Kidney tubule cell (primary cell): Measurements from ENCODE around the gene CCDC117.
"Not testable (repeated sequence)": the region's sequence is repeated elsewhere in the genome, so short reads cannot be mapped to it uniquely, and the experiment has no call there.

ENCODE experiments used
- DNase-seq: peaks from one replicate; pipeline ENCODE4 v3.0.0-alpha.2; 2018; ENCODE audit warnings: low spot score

CCDC117 gene

DNA sequence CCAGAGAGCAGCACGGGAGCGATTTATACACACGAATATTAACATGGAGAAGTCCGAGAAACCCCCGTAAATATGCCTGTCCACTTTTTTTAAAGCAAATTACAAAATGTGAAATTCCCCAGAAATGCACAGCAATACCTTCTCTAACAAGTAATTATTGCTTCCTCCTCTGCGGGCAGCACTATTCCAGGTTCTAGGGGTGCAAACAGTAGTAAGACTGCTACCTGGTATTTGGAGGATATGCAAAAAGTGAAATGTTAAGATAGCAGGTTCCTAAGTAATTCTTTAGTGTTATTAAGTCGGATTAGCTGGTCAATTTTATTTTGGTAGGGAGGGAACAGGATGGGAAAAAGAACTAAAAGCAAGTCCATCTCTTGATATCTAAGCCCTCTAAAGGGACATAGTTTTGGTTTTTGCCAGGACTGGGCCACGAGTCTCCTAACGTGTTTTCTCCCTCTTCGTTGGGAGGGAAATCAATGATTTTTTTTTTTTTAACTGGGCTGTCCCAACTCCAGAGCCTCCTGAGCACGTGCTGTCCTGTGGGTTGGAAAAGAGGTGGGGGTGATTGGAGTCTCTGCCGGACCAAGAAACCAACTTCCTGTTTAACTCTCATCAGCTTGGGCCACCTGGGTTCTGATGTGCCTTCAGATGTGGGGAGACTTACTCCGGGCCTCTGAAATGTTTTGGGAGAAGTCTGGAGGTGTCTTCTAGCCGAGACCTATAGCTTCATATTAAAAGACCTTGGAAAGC lies 29.5 kb downstream of the CCDC117 start:
- DNase-seq, result peak; percentile 23

DNA sequence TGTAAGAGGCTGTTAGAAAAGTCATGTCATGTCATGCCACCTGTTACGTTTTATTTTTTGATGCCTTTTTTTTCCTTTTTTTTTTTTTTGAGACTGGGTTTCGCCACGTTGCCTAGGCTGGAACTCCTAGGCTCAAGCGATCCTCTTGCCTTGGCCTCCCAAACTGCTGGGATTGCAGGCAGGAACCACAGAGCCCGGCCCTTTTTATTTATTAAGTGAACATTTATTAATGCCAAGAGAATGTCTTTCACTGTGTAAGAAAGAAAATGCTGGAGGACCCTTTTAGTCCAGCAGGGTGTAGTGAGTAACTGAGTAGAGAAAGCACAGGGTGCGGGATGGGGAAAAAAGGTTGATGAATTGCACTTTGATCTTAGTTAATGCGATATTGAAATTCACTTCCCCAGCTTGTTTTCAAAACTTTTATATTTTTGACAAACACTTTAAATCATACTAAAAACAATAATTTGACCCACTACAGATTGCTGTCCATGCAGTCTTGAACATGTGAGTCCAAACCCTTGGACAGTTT lies 30.2 kb downstream of the CCDC117 start:
- no peak for DNase-seq

DNA sequence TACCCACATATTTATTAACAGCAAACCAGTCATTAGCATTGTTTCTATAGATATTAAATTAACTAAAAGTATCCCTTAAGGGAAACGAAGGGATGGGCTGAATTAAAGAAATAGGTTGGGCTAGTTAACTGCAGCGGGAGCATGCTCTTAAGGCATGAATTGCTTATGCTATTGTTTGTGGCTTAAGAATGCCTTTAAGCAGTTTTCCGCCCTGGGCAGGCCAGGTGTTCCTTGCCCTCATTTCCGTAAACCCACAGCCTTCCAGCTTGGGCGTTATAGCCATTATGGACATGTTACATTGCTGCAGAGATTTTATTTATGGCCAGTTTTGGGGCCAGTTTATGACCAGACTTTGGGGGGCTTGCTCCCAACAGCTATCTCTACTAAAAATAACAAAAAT lies 32.9 kb downstream of the CCDC117 start:
- DNase-seq, result not testable (repeated sequence)

DNA sequence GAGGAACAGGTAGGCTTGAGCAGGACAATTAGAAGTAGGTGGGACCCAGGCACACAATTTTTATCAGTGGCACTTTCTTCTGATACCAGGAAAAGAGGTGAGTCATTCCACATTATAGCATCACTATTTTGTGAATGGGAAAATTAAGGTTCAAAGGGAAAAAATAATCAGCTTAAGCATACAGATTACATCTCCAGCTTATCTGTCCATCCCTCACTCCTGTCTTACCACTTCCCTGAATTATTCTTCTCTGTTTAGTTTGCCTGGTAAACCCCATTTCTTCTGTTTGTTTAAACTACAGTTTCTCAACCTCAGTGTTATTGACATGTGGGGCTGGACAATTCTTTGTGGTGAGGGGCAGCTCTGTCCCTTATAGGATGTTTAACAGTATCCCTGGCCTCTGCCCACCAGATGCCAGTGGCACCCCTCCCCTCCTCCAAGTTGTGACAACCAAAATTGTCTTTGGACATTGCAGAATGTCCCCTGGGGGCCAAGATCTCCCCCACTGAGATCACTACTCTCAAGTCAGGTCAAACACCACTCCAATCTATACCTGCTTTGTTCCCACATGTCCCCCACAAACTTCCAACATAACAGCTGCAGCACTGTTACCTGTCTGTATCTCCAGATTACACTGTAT lies 36.3 kb downstream of the CCDC117 start:
- DNase-seq, result no peak

DNA sequence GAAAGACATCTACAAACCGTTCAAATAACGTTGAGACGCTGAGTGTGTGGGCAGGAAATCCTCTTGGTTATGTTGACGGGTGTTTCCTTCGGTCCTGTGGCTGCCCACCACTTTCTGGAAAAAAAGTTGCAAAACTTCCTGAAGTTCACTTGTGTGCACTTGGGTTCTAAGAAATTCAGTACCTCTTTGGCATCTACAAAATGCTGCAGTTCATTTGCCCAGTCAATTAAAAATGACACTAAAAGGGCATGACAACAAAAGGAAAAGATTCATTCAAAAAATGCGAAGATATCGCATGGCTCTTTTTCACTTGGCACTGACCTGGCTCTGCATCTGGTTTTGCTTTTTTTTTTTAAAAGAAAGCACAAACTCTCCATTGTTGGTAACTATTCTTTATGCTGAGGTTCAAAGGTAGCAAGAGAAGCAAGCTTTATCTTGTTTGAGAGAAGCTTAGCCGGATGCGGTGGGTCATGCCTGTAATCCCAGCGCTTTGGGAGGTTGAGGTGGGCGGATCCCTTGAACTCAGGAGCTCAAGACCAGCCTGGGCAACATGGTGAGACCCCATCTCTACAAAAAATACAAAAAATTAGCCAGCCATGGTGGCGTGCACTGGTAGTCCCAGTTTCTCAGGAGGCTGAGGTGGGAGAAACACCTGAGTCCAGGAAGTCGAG lies 38.5 kb downstream of the CCDC117 start:
- no peak for DNase-seq

DNA sequence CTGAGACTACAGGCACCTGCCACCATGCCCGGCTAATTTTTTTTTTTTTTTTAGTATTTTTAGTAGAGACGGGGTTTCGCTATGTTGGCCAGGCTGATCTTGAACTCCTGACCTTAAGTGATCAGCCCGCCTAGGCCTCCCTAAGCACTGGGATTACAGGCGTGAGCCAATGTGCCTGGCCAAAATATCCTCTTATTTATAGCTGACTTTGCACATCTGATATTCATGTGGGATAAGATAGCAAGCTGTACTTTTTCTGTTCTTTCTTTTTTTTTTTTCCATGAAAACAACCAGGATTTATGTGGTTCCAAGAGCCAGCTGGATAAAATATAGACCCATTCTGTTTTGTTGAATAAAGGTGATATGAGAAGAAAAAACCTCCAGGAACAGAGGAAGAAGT lies 40.0 kb downstream of the CCDC117 start:
- DNase-seq, result no peak

DNA sequence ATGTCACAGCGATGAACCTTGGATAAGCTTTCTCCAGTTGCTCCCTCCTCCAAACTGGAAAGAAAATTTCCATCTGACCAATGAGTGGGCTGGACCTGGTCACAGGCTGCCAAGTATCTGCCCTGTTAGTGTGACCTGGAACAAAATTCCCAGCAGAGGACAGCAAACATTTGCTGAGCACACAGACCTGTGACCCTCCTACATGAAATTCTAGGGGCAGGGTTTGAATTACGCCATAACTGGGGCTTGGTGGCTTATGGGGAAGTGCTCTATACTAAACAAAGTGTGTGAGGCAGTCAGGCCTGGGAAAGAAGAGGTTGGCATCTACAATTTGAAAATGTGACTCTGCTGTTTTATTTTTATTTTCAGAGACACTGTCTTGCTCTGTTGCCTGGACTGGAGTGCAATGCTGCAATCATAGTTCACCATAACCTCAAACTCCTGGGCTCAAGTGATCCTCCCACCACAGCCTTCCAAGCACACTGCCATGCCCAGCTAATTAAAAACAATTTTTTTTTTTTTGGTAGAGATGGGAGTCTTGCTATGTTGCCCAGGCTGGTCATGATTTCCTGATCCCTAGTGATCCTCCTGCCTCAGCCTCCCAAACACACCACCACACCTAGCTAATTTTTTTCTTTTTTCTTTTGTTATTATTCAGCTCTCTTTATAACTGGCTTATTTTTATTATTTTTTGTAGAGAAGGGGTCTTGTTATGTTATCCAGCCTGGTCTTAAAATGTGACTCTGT lies 41.5 kb downstream of the CCDC117 start:
- no peak for DNase-seq

DNA sequence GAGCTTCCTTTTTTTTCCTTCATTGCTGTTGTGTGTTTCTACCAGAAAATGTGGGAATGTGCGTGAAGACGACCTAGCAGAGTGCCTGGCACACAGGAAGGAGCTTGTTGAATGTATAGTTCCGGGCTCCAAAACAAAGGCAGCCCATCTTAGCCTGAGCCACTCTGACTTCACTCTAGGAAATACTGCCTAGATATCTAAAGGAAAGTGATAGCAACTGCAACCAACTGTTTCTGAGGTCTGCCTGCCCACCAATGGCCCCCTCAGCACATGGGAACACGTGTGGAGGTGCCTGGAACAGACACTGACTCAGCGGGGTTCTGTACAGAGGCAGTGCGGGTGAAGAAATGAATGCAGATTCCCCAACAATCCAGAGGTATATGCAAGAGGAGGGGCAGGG lies 42.6 kb downstream of the CCDC117 start:
- no peak for DNase-seq

DNA sequence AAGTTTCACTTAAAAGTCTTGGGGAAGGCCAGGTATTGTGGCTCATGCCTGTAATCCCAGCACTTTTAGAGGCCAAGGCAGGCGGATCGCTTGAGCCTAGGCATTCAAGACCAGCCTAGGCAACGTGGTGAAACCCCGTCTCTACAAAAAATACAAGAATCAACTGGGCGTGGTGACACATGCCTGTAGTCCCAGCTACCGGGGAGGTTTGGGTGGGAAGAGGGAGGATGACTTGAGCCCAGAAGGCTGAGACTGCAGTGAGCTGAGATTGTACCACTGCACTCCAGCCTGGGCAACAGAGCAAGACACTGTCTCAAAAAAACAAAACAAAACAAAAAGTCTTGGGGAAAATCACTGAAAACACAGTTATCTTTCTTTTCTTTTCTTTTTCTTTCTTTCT lies 43.2 kb downstream of the CCDC117 start:
- no peak for DNase-seq

DNA sequence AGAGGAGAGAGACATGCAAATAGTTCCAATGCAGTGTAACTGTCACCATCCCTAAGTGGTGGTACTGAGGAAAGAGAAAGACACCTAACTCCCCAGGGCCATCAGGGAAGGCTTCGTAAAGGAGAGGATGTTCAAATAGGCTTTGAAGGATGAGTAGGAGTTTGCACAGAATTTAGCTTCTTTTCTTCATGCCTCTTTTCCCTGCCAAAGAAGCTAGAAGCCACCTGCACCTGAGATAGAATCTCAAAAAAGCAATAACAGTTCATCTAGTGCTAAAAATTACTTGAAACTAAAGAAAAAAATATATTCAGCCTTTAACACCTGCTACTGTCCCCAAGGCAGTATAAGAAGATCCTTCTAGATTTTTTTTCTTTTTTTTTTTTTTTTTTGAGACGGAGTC lies 44.6 kb downstream of the CCDC117 start:
- DNase-seq, result no peak

DNA sequence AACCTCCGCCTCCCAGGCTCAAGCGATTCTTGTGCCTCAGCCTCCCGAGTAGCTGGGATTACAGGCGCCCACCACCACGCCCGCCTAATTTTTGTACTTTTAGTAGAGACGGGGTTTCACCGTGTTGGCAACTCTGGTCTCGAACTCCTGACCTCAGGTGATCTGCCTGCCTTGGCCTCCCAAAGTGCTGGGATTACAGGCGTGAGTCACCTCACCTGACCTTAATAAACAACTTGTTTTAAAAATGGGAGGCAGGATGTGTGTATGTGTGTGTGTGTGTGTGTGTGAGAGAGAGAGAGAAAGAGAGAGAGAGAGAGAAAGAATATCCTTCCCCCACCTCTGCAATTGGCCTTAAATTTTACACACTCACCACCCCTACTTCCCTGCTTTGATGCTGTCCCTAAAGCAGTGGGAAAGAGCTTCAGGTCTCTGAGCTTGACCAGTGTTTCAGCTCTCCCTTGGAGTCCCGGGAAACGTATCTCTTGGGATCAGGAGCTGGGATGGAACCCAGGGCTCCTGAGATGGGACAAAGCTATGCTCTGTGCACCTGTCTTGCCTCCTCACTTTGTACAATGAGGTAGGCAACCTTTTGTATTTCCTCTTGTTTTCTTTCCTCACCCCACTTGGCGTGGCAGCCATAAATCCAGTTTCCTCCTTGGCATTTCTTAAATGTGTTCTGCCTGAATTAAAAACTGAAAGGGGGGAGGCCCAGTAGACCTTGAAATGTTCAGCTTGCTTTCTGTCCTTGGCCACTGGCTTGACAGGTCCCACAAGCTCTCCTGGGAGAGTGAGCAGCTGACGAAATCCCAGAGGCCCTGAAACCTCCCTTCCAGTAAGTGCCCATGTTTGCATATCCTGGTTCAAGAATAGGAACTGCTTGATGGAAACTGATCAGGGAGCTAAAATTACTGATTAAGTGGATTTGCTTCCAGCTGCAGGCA lies 45.7 kb downstream of the CCDC117 start:
- peak; percentile 47 for DNase-seq

DNA sequence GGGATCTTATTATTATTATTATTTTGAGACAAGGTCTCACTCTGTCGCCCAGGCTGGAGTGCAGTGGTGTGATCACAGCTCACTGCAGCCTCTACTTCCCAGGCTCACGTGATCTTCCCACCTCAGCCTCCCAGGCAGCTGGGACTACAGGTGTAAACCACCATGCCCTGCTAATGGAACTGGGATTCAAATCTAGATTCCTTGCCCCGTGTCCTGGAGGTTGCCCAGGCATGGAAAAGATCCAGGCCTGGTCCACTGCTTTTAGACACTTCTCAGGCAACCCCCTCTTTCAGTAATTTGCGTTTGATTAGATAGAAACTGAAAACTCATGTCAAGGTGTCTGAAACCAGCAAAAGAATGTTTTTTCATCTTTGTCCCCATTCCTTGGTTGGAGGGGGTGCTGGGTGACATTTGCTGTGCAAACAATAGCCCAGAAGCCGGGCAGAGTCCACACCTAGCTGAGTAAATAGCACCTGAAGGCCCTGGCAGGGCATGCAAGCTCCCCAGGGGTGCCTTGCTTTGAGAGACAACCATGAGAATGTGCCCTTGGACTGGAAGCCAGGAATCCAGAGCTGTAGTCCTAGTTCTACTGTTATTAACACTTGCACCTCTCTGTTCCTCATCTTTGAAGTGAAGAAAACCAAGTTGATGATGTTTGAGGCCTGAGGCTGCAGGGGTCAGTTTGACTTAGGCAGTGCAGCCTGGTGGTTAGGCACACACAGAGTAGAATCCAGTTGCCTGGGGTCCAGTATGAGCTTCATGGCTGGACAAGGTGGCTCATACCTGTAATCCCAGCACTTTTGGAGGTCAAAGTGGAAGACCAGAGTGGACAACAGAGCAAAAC lies 47.0 kb downstream of the CCDC117 start:
- DNase-seq, result no peak

DNA sequence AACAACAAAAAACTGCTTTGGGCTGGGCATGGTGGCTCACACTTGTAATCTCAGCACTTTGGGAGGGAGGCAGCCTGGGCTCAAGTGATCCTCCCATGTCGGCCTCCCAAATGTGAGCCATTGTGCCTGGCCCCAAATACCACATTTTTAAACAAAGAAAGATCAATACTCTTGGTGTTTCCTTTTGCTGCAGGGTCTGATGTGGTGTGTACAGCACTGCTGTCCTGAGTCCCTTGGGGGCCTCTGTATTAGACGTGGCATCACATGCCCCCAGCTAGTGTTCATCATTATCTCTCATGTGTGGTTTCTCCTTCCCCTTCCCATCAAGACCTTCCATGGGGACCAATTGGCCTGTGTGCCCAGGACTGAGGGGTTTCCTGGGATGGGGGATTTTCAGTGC lies 48.4 kb downstream of the CCDC117 start:
- no peak for DNase-seq

DNA sequence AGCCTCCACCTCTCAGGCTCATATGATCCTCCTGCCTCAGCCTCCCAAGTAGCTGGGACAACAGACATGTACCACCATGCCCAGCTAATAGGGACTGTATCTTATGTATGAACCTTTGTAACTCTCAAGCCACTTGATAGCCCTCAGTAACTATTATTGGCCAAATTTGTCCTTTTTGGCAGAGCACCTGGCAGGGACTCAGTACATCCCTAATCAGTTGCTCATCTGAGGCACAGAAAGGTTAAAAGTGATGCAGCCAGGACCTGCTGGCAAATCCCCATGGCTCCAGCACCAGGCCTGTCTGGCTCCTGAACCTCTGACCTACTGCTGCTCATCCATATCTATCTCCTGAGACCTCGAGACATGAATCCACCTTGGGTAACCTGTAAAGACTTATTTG lies 49.0 kb downstream of the CCDC117 start:
- no peak for DNase-seq

DNA sequence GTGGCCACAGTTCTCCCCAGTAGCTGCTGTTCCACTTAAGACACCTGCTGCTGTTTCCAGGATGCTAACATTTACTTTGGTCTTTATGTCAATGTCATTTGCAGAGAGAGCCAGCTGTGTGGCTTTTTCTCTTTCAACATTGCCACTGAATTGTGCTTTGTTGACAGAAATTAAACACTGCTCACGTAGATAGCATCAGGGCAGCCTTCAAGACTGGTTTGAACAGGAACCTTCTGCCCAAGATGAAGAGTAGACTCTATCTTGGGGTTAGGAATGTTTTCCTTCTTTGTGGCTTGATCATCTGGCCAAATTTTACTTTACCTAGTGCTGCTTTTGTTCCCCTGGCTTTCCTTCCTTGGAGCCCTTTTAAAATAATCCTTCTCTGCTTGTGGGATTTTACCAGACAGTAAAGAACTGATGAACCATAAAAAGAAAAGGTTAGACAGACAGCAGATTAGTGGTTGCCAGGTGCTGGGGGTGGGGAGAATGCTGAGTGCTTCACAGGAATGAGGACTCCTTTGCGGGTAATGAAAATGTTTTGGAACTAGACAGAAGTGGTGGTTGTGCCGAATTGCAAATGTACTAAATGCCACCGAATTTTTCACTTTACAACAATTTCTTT lies 50.5 kb downstream of the CCDC117 start:
- DNase-seq, result peak; percentile 49

DNA sequence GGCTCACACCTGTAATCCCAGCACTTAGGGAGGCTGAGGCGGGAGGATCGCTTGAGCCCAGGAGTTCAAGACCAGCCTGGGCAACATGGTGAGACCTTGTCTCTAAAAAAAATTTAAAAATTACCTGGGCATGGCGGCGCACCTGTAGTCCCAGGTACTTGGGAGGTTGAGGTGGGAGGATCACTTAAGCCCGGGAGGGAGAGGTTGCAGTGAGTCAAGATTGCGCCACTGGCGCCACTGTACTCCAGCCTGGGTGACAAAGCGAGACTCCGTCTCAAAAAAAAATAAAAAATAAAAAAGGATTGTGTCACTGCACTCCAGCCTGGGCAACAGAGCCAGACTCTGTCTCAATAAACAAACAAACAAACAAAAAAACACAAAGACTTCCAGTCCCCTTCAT lies 52.0 kb downstream of the CCDC117 start:
- not testable (repeated sequence) for DNase-seq

DNA sequence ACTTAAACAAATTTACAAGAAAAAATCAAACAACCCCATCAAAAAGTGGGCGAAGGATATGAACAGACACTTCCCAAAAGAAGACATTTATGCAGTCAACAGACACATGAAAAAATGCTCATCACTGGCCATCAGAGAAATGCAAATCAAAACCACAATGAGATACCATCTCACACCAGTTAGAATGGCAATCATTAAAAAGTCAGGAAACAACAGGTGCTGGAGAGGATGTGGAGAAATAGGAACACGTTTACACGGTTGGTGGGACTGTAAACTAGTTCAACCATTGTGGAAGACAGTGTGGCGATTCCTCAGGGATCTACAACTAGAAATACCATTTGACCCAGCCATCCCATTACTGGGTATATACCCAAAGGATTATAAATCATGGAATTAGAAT lies 53.9 kb downstream of the CCDC117 start:
- not testable (repeated sequence) for DNase-seq

DNA sequence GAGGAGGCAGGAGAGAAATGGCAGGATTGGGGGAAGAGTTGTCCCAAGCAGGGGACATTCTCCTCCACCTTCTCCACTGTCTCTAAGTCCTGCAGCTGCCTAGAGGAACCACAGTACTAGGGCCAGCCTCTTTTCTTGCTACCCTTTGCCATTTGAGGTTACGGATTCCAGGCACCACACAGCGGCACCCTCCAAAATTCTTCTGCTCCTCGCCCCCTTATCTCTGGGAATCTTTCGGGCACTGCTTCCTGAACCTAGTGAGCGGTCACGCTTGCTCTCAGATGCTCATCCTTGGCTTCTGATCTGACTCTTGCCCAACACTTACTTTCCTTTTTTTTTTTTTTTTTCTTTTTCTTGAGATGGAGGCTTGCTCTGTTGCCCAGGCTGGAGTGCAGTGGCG lies 54.4 kb downstream of the CCDC117 start:
- no peak for DNase-seq

DNA sequence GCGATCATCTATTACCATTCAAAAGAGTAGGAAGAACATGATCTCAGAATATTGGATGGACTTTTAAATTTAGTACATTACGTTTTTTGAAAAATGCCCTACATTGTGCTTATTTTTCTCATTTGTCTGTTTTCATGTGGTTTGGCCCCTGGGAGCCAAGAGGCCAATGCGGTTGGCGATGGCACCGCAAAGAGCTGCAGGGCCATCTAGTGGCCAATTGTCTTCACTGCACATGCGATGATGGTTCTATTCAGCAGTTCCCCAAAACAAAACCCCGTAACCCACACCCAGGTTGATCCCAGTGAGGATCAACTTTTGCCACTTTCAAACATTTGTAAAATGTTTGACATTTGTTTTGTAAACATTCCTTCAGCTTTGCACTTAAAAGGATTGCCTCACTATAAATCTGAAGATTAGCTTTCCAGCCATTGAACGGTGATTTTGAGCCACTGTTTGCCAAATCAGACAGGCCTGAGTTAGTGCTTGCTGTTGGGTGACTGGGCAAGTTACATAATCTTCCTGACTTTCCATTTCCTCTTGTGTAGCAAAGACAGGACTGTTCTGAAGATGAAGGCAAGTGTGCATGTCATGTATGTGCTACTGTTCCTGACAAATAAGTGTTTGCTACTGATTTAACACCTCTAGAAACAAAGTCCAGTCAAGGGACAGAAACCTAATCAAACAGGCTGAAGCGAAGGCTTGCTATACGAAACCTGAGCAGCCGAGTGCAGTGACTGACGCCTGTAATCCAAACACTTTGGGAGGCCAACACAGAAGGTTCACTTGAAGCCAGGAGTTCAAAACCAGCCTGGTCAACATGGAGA lies 57.1 kb downstream of the CCDC117 start:
- DNase-seq, result peak; percentile 65
